Inflammatory macrophage treated with lipopolysaccharide for 4 hours (primary cell): ENCODE measurements around the gene DUSP2.
A peak's percentile ranks its signal among the peaks of the same experiment; 100 is the strongest.

Source experiments
- DNase-seq: peaks from one replicate; pipeline ENCODE4 v3.0.0-alpha.2; 2020

The DUSP2 gene, protein sequence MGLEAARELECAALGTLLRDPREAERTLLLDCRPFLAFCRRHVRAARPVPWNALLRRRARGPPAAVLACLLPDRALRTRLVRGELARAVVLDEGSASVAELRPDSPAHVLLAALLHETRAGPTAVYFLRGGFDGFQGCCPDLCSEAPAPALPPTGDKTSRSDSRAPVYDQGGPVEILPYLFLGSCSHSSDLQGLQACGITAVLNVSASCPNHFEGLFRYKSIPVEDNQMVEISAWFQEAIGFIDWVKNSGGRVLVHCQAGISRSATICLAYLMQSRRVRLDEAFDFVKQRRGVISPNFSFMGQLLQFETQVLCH

GRCh38 chr2:96145036-96145847, at the start of gene DUSP2:
Gene DUSP2, minus strand, starts transcription at chr2:96145440. Its CDS starts 86 bp downstream, at chr2:96145354.
- peak; percentile 94 for DNase-seq

DNA sequence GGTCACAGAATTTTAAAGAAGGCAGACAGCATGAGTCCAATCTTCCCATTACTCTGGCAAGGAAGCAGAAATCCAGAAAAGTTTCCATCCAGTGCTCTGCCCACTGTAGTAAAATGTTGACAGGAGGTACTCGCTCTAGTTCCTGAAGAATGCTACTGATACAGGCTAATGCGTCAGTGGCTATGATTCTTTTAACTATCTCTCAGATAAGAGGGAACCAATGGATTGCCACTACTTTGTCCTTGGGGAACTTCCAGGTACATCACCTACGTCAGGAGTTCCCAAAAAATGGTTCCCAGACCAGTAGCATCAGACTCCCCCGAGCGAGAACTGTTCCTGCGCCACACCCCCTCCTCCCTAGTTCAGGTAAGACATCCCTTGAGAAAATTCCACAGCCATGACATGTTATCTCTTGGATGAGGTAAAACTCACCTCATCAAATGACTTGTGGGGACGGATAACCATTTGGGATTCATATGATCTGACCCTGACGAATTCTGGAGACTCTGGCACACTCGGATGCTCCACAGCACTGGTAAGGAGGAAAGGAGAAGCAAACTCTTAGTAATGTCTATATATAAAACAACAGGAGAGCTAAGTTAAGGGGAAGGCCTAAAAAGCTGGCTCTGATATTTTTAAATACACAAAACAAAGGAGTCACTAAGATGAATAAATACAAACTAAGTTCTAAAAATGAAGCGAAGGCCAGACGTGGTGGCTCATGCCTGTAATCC, 46.9 kb upstream of the DUSP2 start:
- DNase-seq = no peak

DNA sequence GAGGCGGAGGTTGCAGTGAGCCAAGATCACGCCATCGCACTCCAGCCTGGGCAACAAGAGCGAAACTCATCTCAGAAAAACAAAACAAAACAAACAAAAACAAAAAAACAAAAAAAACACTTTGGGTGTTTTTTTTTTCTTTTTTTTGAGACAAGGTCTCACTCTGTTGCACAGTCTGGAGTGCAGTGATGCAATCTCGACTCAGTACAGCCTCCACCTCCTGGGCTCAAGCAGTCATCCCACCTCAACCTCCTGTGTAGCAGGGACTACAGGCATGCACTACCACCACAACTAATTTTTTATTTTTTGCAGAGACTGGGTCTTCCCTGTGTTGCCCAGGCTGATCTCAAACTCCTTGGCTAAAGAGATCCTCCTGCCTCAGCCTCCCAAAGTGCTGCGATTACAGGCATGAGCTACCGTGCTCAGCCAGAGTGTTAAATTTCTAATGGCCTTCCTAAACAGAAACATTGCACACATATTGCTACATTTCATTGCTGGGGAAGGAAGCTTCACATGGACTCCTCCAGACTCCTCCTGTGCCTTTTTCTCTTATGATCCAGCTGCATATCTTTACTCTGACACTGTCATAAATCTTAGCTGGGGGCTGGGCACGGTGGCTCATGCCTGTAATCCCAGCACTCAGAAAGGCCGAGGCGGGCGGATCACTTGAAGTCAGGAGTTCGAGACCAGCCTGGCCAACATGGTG, 43.7 kb upstream of the DUSP2 start:
- no peak for DNase-seq

DNA sequence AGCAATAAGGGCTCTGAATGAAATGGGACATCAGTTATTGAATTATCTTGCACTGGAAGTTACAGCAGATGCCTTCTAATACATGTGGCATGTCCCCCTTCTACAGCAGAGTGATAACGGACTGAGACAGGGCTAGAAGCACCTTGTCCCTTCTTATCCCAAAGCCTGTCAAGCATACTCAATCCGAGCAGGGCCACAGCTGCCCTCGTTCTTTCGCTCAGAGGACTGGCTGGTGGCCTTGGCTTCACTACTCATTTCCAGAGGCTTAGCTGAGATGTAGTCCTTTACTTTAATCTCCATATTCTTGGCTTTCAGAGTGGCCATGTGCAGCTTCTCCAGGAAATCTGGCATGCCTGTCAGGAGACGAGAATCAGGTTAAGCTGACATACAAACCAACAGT, 41.3 kb upstream of the DUSP2 start:
- no peak for DNase-seq

GRCh38 chr2:96185516-96185915, 40.3 kb upstream of the DUSP2 start:
- DNase-seq = no peak

- DNase-seq = no peak
These were observed 39.7 kb upstream of the DUSP2 start for GRCh38 chr2:96184989-96185388.

GRCh38 chr2:96184188-96184587, 38.9 kb upstream of the DUSP2 start:
- no peak for DNase-seq

DNA sequence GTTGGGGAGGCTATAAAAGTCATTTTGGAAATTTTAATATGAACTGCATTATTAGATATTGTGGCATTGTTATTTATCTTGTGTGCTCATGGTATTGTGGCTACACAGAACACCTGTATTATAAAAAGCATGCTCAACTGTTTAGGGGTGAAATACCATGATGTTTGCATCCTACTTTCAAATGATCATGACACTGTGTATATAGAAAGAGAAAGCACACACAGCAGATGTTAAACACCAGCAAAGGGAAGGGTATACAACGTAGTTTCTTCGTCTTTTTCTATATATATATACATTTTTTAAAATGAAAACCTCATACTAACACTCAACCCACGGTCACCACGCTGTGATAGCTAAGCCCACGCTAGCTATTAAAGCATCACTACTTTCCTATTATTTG, 36.3 kb upstream of the DUSP2 start:
- DNase-seq = no peak

DNA sequence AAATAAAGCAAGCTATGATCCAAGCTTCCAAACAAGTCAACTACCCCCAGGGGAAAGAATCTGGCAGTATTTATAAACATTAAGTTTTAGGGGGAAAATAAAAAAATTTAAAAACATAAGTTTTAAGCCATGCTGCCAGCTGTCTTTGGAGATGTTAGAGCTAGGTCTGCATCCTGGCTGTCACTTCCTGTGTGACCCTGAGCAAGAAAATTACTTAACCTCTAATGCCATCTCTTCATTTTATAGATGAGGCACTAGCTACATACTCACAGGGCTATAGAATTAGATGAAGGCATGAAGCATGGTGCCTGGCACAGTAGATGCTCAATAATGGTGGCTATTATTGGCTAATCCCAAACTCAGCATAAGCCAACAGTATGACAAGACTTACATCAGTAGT, 35.3 kb upstream of the DUSP2 start:
- no peak for DNase-seq

GRCh38 chr2:96180002-96180401, 34.8 kb upstream of the DUSP2 start:
- no peak for DNase-seq

DNA sequence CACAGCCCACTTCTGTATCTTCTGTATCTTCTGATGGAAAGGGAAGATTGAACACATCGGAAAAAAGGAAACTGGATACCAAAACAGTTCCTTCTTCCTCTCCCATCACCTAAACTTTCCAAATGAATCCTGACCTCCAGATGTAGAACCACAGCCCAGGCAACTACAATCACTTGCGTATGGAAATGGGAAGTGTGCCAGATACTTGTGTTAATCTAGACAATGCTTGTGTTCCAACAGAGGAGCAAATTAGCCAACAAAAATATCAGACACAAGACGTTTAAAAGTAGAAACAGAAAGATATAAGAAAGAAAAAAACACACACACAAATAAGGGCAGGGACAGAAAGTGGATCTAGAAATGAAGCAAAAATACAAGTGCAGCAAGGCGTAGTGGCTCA, 31.4 kb upstream of the DUSP2 start:
- DNase-seq = no peak

DNA sequence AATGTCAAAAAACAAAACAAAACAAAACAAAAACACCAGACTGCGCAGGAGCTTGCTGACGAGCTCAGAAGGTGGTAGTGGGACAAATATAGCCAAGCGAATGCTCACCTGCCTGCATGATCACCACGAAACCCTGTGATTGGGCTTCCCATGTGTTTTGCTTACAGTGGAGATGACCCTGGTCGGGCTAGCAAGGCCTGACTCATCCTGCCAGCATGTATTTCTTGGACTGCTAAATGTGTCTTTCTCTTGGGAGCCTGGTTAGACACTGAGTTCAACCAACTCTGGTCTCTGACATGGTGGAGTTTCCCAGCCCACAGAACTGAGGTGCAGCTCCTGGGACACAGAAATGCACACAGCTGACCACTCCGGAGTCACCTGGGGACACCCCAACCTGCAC, 30.7 kb upstream of the DUSP2 start:
- no peak for DNase-seq

DNA sequence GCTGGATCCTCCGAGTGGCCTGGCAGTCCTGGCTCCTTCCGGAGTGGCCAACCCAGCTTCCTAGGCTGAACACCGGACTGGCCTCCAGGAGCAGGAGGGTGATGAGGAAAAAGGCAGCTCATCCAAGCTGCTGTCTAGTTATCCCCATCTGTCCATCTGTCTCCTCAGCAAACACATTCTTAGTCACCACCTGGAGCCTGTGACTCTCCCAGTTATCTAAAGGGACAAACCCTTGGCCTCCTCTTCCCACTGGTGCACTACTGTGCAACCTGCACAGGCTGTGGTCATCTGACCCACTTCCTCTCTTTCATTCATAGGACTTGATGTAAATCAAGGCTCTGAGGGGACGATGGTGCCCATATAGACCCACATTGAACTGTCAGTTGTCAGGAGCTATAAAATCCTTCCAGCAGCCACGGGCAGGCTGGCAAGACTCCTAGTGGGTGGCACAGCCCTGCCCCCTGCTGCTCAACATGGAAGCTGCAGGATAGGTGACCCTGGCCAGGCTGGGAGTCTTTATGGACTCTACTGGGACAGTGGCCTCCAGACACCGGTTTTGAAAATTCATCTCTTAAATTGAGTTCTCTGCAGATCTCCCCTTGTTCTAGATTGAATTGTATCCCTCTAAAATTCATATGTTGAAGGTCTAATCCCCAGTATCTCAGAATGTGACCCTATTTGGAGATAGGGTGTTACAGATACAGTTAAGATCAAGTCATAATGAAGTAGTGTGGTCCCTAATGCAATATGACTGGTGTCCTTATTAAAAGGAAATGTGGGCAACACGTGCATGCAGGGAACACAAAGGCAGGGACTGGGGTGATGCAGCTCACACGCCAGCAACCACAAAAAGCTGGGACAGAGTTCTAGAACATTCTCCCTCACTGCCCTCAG, 29.3 kb upstream of the DUSP2 start:
- DNase-seq = peak; percentile 76

DNA sequence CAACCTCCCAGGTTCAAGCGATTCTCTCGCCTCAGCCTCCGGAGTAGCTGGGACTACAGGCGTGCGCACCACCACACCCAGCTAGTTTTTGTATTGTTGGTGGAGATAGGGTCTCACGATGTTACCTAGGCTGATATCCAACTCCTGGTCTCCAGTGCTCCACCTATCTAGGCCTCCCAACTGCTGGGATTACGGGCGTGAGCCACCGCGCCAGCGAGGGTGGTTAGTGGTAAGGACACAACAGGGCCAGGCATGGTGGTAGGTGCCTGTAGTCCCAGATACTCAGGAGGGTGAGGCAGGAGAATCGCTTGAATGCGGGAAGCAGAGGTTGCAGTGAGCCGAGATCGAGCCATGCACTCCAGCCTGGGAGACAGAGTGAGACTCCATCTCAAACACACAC, 26.6 kb upstream of the DUSP2 start:
- no peak for DNase-seq

GRCh38 chr2:96170626-96171025, 25.4 kb upstream of the DUSP2 start:
- DNase-seq = peak; percentile 68

DNA sequence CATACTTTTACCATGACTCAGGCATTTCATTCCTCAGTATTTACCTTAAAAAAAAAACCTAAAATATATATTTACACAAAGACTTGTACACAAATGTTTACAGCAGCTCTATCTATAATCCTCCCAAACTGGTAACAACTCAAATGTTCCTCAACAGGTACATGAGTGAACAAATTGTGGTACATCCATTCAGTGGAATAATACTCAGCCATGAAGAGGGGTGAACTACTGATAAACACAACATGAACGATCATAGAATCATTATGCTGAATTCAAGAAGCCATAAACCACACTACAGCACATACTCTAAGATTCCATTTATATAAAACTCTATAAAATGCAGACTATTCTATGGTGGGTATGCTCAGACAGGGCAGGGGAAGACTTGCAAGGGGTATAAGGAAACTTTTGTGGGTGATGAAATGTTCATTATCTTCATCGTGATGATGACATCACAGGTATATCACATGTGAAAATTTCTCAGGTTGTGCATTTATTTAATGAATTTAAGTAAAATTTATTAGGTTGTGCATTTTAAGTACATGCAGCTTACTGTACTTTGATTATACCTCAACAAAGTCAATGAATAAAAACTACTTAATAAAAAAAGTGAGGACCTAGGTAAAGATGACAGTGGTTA, 24.7 kb upstream of the DUSP2 start:
- DNase-seq = no peak

DNA sequence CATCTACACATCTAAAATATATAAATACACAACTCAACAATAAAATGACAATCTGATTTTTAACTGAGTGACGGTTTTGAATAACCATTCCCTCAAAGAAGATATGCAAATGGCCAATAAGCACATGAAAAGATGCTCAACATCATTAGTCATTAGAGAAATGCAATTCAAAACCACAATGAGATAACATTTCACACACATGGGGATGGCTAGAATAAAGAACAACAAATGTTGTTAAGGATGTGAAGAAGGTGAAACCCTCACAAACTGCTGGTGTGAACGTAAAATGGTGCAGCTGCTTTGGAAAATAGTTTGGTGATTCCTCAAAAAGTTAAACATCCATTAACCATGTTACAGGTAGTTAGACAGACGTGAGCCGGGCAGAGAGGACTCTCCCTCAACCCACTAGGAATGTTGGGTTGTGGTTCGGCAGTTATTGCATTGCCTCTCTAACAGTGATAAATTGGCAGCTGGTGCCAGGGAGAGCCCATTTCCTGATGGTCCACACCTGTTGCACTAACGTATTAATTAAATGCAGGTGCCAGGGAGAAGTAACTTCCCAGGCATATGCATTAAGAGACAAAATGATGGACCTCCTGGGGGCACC, 22.3 kb upstream of the DUSP2 start:
- DNase-seq = no peak

GRCh38 chr2:96164459-96165184, 19.4 kb upstream of the DUSP2 start:
- no peak for DNase-seq

DNA sequence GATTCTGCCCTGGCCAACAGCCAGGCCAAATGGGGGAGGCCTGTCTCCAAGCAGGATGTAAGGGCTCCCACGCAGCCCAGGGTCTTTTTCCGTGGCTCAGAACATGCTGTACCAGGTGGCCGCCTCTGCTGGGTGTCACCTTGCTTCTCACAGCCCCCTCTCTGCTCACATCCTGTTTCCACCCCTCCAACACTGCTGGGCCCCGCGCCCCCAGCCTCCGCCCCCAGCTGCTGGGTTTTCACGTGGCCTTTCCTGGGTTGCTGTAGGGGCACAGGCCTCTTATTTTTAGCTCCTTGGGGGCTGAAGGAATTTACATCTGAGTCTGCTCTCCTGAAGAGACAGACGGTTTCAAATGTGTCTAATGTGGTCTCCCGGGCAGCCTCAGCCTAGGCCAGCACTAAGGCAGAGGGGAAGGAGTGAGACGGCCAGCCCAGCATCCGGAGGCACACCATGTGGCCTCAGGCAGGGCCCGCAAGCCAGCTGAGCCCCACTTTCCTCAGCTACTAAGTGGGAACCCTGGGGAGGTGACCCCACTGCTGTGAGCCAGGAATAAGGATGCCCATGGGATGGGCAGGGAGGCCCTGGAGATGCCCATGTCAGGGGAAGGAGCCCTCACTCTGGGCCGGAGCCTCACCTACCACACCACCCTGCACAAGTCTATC, 18.7 kb upstream of the DUSP2 start:
- DNase-seq = no peak

DNA sequence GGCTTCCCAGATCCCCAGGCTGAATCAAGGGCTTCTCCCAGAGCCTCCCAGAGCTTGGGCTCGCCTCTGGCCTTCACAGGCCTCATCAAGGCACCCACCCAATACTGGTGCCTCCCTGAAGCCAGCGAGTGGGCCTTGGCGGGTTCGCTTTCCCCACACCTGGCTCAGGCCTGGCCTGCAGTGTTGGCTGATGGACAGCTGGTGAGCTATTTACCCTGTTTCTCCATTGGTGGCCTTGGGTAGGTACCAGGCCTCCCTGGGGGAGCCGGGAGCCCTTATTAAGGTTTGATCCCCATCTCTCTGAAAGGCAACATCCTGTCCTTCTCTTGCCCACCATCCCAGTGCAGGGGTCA, 18.2 kb upstream of the DUSP2 start:
- no peak for DNase-seq
